ENCODE data around the gene FDPS.

DNA sequence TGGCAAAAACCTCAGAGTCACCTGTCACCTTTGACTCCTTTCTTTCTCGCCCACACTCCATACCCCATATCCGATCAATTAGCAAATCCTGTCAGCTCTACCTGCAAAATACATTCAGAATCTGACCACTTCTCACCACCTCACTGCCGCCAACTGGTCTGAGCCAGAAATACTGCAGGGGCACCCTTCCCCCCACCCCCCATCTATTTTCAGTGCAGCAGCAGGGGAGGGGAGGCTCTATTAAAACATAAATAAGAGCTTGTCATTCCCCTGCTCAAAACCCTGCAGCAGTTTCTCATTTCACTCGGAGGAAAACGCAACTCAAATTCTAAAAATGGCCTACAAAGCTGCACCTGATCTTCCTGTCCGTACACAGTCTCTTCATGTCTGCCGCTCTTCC is 11.3 kb upstream of the FDPS start:
- TF ChIP-seq, protein P1, sequence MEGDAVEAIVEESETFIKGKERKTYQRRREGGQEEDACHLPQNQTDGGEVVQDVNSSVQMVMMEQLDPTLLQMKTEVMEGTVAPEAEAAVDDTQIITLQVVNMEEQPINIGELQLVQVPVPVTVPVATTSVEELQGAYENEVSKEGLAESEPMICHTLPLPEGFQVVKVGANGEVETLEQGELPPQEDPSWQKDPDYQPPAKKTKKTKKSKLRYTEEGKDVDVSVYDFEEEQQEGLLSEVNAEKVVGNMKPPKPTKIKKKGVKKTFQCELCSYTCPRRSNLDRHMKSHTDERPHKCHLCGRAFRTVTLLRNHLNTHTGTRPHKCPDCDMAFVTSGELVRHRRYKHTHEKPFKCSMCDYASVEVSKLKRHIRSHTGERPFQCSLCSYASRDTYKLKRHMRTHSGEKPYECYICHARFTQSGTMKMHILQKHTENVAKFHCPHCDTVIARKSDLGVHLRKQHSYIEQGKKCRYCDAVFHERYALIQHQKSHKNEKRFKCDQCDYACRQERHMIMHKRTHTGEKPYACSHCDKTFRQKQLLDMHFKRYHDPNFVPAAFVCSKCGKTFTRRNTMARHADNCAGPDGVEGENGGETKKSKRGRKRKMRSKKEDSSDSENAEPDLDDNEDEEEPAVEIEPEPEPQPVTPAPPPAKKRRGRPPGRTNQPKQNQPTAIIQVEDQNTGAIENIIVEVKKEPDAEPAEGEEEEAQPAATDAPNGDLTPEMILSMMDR (IDR thresholded peaks at IDR 0.05; ENCODE audit: low read depth, low read length), result no peak
- TF ChIP-seq POLR2A (IDR thresholded peaks at IDR 0.05; ENCODE audit: extremely low read depth, insufficient read length) (no peak), MYC (IDR thresholded peaks at IDR 0.05; ENCODE audit: low read depth, low read length) (no peak)
- TF ChIP-seq, protein P2, sequence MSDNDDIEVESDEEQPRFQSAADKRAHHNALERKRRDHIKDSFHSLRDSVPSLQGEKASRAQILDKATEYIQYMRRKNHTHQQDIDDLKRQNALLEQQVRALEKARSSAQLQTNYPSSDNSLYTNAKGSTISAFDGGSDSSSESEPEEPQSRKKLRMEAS (IDR thresholded peaks at IDR 0.05; ENCODE audit: low read depth, low read length), result no peak

All from NB4 (cell line).